ENCODE data around the gene GRM7. TPM values are rescaled to one million over a fixed set of nuclear protein-coding genes. Genes with fewer than 3 reads are reported as not detected.

The GRM7 gene
- total and polyA plus RNA-seq, 9 donors = 0.18 to 0.85 (median 0.26) TPM; not detected in 3

- intact Hi-C loops (cut with DNase I) = no loop called here
- no peak overlapping the region for H3K27ac ChIP-seq
- H3K4me1 ChIP-seq (ENCODE audit: insufficient read depth) = peaks cover 4% of the 10 kb centered on the region
- TF ChIP-seq POLR2A (IDR thresholded peaks at IDR 0.05) (no peak), CTCF (IDR thresholded peaks at IDR 0.05) (no peak), EP300 (IDR thresholded peaks at IDR 0.05) (no peak)
- DNase-seq = peak in 4 of 5 donors; percentile 23 to 32 (median 28)
- no peaks in the 10 kb centered on the region for H3K27me3 ChIP-seq
- 1% methylated on average over 3 of the region's 3 CpGs for WGBS, 3 donors
- H3K9me3 ChIP-seq = no peaks in the 10 kb centered on the region
- H3K4me3 ChIP-seq = no peak overlapping the region
- H3K36me3 ChIP-seq = no peaks in the 10 kb centered on the region
Measured at GRCh38 chr3:7309641-7310102, 448.8 kb downstream of the GRM7 start.

- TF ChIP-seq POLR2A (IDR thresholded peaks at IDR 0.05) (no peak), CTCF (IDR thresholded peaks at IDR 0.05) (no peak), EP300 (IDR thresholded peaks at IDR 0.05) (no peak)
Measured at GRCh38 chr3:7315037-7315436, 454.1 kb downstream of the GRM7 start.

DNA sequence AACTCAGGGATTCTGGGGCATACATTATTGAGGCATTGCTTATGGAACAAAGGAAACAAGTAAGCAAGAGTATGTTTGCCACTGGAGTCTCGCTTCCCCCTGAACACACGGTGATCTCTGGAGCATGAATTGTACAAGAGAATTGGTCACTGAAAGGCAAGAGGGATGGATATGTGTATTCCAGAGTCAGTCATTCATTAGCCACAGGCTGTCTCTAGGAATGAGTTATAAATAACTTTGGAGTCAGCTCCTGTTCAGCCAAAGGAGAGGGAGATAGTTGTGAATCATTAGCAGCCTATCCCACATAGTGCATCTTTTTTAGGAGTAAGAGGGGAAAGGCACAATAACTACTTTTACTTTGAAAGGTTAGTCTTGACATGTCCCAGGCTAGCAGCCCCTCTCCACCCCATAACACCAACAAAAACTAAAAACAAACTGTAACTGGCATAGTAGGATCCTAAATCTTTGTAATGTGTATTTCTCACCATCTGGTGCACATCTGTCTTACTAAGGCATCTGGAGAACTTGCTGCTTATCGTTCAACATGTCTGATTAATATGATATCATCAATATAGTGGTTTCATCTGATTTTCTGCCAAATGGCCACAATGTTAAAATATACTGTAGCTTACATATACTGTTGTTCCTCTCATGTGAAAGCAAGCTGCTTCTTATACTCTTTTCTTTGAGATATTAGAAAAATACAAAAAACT lies 462.2 kb downstream of the GRM7 start:
- H3K4me3 ChIP-seq = no peak overlapping the region
- no peaks in the 10 kb centered on the region for H3K27me3 ChIP-seq
- no peaks in the 10 kb centered on the region for H3K36me3 ChIP-seq
- no peak for TF ChIP-seq EP300 (IDR thresholded peaks at IDR 0.05)
- TF ChIP-seq POLR2A (IDR thresholded peaks at IDR 0.05) = no peak
- no peak for TF ChIP-seq CTCF (IDR thresholded peaks at IDR 0.05)
- no peaks in the 10 kb centered on the region for H3K4me1 ChIP-seq (ENCODE audit: insufficient read depth)
- DNase-seq = no peak
- intact Hi-C loops (cut with DNase I) = no loop called here
- H3K9me3 ChIP-seq = no peaks in the 10 kb centered on the region
- 63 to 74% (median 64%) methylated on average over 3 of the region's 3 CpGs for WGBS, 3 donors
- no peak overlapping the region for H3K27ac ChIP-seq

More at GRCh38 chr3:7315037-7315436, 454.1 kb downstream of the GRM7 start:
- Histone ChIP-seq H3K27me3 (no peaks in the 10 kb centered on the region), H3K4me3 (no peak overlapping the region), H3K36me3 (no peaks in the 10 kb centered on the region), H3K27ac (no peak overlapping the region), H3K4me1 (ENCODE audit: insufficient read depth) (no peaks in the 10 kb centered on the region), H3K9me3 (no peaks in the 10 kb centered on the region)
- DNase-seq = no peak
- intact Hi-C loops (cut with DNase I) = no loop called here
- WGBS, 3 donors = 95 to 98% (median 97%) methylated on average over 1 of the region's 1 CpG

- no peaks in the 10 kb centered on the region for H3K4me1 ChIP-seq (ENCODE audit: insufficient read depth)
- 90 to 100% (median 93%) methylated on average over 1 of the region's 1 CpG for WGBS, 3 donors
- H3K36me3 ChIP-seq = no peaks in the 10 kb centered on the region
- no peak overlapping the region for H3K27ac ChIP-seq
- TF ChIP-seq POLR2A (IDR thresholded peaks at IDR 0.05) (no peak), EP300 (IDR thresholded peaks at IDR 0.05) (no peak), CTCF (IDR thresholded peaks at IDR 0.05) (no peak)
- H3K9me3 ChIP-seq = peaks cover 0 to 3% of the 10 kb centered on the region in 2 donors
- no peak overlapping the region for H3K4me3 ChIP-seq
- no peak for DNase-seq
- intact Hi-C loops (cut with DNase I) = no loop called here
- H3K27me3 ChIP-seq = no peaks in the 10 kb centered on the region
Measured at GRCh38 chr3:7328339-7328738, 467.4 kb downstream of the GRM7 start.
